GM21526 (cell line): ENCODE results near the gene P2RY8.
"Not testable (repeated sequence)": the region's sequence is repeated elsewhere in the genome, so short reads cannot be mapped to it uniquely, and the experiment has no call there.

Experiments
- ATAC-seq: cut with Tn5 transposase; IDR thresholded peaks from one replicate; pipeline ENCODE4 v1.9.1; 2021; ENCODE audit warnings: moderate library complexity; ENCODE audit not compliant: unreplicated experiment, low FRiP score

P2RY8 gene

DNA sequence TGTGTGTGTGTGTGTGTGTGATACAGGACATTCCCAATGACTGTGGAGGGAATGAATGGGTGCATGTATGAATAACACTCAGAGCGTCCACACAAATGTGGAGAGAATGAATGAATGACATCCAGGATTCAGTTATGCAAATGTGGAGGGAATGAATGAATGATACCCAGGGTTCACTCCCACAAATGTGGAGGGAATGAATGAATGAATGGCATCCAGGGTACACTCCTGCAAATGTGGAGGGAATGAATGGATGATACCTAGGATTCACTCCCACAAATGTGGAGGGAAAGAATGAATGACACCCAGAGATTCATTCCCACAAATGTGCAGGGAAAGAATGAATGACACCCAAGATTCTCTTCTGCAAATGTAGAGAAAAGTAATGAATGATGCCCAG is 48.2 kb downstream of the P2RY8 start:
- no peak for ATAC-seq

DNA sequence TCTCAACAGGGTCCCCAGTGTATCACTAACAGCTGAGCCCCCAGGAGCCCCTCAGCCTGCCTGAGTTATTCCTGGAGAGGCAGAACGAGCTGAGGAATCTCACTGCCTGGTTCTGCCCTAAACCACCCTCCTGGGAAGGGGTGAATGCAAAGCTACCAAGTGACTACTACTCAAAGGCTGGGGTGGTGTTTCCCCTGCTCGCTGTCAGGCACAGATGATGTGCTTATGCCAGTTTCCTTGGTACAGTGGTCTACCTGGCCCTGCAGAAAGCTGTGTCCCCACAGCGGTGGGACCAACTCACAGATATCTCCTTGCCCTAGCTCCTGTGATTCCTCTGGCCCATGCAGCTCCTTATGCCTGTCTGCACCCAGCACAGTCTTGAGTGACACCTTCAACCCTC is 48.8 kb downstream of the P2RY8 start:
- ATAC-seq, result no peak

DNA sequence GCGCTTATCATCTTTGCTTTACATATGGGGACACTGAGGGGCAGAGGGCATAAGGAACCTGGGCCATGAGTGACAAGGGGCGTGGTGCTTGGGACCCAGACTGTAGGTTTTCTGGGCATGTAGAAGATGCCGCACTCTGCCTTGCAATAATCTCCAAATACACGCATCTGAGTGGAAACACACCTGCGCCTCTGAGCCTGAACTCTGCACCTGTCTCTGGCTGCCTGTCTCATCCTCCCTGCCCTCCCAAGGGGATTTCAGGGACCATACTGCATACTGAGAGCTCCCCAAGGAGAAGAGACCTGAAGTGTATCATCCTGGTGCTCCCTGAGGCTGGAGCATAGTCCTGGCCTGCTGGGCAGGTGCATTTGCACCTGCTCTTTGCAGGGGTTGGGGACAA is 49.6 kb downstream of the P2RY8 start:
- no peak for ATAC-seq

DNA sequence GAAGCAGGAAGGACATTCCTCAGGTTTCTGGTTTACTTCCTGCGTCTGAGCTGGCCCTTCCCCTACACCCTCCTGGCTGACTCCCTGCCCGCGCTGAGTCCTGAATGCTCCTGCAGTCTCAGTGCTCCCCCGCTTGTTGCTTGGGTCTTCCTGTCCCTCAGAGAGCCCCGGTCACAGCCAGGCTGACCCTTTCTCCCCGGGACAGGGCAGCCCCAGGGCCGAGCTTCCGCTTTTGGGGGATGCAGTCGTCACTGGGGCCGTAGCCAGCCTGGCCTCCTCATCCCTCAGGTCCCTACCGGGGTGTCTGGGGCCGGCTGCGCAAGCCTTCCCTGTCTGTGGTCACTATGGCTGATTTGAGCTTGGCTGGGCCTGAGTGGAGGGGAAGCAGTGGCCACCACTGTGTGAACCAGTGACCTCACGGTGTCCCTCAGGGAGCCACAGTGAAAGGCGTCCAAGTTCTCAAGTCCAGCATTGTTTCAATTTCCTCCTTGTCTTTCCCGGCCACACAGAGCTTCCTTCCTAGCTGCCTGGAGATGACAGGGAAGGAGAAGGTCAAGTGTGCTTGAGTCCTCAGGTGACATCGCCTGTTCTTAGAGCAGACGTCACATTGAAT is 50.1 kb downstream of the P2RY8 start:
- ATAC-seq, result no peak

DNA sequence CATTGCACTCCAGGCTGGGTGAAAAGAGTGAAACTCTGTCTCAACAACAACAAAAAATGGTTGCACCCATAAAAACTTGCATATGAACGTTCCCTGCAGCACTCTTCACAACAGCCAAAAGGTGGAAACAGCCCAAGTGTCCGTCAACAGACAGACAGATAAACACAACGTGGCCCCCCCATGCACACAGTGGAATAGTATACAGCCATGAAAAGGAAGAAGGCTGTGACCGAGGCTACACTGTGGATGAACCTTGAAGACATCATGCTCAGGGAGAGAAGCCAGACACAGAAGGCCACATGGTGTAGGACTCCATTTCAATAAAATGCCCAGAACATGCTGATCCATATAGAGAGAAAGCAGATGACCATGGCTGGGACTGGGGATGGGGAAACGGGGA is 50.8 kb downstream of the P2RY8 start:
- ATAC-seq, result no peak

DNA sequence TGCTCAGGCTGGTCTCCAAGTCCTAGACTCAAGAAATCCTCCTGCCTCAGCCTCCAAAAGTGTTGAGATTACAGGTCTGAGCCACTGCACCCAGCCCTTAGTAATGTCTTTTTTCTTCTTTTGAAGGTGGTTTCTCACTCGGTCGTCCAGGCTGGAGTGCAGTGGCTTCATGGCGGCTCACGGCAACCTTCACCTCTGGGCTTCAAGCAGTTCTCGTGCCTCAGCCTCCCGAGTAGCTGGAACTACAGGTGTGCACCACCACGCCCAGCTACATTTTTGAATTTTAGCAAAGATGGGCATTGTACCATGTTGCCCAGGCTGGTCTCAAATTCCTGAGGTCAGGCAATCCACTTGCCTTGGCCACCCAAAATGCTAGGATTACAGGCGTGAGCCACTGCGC is 52.0 kb downstream of the P2RY8 start:
- ATAC-seq, result no peak

DNA sequence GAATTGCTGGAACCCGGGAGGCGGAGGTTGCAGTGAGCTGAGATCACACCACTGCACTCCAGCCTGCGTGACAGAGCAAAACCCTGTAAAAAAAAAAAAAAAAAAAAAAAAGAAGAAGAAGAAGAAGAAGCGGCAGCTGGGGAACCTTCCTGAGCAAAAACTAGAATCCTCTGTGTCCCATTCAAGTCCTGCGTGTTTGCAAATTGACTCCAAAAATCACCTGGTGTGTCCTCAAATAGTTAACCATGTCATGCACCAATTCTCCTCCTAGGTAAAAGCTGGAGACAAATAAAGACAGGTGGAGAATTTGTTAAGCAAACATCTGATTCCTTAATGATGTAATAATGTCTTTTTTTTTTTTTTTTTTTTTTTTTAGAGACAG is 52.4 kb downstream of the P2RY8 start:
- no peak for ATAC-seq

DNA sequence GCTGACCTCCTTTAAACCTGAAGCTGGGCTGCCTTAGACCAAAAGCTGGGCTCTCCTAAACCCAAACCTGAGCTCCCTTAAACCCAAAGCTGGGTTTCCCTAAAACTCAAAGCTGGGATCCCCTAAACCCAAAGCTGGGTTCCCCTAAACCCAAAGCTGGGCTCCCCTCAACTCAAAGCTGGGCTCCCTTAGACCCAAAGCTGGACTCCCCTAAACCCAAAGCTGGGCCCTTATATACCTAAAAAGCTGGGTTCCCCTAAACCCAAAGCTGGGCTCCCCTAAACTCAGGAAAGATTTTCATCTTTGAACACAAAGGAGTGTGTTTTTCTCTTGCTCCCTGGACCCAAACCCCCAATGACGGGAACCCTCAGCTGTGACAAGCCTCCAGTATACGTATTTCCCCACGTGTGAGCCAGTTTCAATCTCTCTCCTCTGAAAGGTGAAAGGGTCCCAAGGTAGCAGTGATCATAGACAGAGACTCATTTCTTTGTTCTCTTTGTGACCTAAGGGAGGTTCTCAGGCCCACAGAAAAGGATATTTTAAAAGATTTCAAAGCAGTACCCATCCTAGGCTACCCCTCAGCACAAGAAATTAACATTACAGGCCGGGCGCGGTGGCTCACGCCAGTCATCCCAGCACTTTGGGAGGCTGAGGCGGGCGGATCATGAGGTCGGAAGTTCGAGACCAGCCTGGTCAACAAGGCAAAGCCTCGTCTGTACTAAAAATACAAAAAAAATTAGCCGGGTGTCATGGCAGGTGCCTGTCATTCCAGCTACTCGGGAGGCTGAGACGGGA is 52.9 kb downstream of the P2RY8 start:
- ATAC-seq, result peak; percentile 53

DNA sequence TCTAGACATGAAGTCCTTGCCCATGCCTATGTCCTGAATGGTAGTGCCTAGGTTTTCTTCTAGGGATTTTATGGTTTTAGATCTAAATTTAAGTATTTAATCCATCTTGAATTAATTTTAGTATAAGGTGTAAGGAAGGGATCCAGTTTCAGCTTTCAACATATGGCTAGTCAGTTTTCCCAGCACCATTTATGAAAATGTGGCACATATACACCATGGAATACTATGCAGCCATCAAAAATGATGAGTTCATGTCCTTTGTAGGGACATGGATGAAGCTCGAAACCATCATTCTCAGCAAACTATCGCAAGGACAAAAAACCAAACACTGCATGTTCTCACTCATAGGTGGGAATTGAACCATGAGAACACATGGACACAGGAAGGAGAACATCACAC is 54.5 kb downstream of the P2RY8 start:
- ATAC-seq, result not testable (repeated sequence)

DNA sequence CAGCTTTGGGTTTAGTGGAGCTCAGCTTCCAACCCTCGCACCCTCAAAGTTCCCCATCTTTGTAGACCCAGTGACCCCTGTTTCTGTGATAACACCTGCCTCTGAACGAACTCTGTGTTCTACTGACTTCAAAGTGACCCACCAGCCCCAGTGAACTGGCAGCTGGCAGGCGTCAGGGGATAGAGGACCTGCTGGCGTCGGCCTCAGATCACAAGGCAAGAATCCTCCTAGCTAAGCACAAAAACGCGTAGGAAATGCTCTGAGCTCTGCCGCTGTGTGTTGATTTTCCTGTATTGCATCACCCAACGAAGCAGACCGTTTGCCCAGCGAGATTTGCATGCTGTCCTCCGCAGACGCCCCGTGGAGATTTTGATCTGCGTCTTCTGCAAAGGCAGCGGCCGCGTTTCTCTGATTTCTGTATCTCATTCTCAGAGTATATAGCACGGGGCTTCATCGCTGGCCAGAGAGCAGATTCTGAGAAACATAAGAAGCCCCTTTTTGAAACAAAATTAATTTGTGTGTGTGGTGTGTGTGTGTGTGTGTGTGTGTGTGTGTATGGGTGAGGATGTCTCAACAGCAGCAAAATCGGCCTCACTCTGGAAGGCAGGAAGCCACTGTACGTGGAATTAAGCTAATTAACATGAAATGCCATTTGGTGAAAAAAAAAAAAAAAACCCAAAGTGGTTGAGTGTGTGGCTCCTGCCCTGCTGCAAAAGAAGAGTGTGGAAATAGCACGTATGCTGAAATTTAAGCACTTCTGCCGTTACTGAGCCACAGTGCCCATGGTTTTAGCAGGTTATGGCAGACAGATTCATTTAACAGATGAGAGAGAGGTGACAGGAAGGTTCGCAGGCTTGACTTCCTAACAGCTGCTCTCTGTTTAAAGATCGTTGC is 55.1 kb downstream of the P2RY8 start:
- ATAC-seq, result peak; percentile 50

DNA sequence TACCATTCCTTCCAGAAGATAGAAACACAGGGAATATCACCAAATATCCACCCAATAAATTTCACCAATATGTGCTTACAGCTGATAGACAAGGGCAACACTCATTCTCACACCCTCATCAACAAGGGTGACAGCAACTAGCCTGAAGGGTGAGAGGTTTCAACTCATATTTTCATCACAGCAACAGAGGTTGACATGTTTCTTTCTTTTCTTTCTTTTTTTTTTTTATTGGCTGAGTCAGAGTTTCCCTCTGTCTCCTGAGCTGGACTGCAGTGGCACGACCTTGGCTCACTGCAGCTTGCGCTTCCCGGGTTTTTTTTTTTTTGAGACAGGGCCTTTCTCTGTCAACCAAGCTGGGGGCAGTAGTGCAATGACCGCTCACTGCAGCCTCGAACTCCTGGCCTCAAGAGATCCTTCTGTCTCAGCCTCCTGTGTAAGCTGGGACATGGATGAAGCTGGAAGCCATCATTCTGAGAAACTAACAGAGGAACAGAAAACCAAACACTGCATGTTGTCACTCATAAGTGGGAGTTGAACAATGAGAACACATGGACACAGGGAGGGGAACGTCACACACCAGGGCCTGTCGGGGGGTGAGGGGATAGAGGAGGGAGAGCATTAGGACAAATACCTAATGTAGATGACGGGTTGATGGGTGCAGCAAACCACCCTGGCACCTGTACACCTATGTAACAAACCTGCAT is 56.8 kb downstream of the P2RY8 start:
- no peak for ATAC-seq

DNA sequence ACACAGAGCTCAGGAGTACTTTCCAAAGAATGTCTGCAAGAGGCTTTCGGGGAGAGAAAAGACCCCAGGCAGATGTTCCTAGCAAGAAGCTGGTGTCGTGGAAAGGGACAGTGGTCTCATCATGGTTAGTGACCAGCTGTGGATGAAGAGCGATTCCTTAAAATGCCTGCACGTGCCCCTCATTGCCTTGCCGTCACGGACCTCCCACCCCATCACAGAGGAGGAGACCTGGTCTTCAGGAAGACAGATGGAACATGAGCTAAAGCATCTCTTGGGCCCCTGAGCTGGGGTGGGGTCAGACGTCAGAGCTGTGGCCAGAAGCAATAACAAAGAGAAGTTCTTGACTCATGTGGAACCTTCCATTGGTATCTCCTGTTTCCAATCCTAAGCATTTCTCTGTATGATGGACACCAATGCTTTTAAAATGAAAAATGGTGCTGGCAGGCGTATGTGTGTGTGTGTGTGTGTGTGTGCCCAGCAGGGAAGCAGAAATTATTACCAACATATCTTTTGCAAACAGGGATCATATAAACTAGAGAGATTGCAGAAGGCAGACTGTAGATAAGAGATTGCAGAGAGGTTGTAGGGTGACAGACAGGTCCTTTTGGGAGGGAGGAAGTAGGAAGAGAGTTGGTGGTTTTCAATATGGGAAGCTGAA is 59.1 kb downstream of the P2RY8 start:
- ATAC-seq, result no peak

DNA sequence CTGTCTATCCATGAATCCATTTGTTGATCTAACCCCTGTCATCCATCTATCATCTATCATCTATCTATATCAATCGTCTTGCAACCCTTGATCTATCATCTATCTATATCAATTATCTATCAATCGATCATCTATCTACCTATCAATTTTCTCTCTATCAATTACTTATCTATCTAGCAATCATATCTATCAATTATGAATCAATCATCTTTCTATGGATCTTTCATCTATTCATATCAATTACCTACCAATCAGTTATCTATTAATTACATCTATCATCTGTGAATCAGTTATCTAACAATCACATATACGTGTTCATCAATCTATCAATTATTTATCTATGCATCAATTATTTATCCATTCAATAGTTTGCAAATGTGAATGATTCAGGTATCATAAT is 59.8 kb downstream of the P2RY8 start:
- no peak for ATAC-seq

DNA sequence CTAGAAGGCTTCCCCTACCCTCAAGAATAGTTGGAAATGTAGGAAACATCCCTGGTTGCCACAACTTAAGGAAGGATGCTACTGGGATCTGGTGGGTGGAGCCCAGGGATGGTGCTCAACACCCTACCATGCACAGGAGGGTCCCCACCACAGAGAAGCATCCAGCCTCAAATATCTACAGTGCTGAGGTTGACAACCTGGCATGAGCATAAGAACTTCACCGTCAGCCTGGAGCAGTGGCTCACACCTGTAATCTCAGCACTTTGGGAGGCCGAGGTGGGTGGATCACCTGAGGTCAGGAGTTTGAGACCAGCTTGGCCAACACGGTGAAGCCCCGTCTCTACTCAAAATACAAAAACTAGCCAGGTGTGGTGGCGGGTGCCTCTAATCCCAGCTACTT is 60.3 kb downstream of the P2RY8 start:
- ATAC-seq, result no peak

DNA sequence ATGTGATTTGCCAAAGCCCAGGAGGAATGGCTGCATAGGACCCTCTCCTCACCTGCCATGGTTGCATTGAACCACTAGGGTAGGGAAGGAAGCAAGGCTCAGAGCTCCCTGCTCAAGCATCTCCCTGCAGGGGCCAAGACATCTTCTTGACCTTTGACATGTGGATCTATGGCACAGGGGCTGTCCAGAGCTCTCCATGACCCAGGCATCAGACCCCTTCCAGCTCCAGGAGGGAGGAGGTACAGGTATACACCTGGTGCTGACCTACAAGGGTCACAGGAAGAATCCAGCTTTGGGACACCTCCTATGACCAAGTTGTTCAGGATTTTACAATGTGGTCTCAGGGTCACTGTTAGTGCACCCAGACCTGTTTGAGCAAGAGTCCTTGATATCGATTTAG is 61.1 kb downstream of the P2RY8 start:
- no peak for ATAC-seq

DNA sequence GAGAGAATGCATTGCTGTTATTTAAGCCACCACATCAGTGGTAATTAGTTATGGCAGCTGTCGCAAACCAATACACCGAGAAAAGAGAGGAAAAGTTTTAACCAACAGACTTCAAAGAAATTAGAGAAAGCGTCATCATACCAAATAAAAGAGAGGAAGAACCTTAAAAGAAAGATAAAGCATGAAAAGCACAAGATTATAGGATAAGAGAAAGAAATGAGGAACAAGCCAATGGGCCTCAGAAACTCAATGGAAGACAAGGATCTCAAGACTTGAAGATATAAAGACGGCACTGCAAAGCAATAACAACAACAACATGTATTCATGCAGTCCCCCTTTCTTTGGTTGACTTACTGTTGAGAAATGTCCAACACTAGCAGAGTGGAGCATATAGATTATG is 61.5 kb downstream of the P2RY8 start:
- no peak for ATAC-seq

DNA sequence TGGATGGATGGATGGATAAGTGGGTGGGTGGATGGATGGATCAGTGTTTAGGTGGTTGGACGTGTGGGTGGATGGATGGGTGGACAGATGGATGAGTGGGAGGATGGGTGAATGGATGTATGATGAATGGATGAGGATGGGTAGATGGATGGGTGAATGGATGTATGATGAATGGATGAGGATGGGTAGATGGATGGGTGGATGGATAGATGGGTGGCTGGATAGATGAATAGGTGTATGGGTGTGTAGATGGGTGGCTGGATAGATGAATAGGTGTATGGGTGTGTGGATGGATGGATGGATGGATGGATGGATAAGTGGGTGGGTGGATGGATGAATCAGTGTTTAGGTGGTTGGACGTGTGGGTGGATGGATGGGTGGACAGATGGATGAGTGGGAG is 62.4 kb downstream of the P2RY8 start:
- ATAC-seq, result not testable (repeated sequence)

DNA sequence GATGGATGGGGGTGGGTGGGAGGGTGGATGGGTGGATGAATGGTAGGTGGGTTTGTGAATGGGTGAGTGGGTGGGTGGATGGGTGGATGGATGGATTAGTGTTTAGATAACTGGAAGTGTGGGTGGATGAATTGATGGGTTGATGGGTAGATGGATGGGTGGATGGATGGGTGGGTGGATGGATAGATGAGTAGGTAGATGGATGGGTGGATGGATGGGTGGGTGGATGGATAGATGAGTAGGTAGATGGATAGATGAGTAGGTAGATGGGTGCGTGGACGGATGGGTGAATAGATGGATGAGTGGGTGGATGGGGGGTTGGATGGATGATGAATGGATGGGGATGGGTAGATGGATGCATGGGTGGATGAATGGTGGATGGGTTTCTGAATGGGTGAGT is 64.0 kb downstream of the P2RY8 start:
- no peak for ATAC-seq

DNA sequence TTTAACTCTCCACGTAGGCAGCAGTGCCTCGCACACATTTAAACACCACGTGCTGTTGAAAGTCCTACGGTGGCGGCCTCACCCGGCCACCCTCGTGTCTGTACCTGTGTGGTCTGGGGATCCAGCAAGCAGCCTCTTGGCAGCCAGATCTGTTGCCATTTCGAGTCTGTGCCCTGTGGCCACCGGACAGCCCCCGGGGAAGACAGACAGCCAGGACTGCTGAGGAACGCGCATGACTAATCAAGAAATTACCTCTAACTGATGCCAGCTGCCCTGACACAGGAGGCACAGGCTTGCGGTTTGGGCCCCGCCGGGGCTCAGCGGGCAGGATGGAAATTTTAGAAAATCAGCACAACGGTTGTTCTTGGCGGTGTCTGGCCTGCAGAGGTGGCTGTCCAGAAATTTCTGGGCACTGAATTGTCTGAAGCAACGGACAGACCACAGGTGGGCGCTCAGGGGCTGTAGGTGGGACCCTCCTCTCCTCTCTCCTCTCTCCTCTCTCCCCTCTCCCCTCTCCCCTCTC is 68.7 kb downstream of the P2RY8 start:
- peak; percentile 39 for ATAC-seq

DNA sequence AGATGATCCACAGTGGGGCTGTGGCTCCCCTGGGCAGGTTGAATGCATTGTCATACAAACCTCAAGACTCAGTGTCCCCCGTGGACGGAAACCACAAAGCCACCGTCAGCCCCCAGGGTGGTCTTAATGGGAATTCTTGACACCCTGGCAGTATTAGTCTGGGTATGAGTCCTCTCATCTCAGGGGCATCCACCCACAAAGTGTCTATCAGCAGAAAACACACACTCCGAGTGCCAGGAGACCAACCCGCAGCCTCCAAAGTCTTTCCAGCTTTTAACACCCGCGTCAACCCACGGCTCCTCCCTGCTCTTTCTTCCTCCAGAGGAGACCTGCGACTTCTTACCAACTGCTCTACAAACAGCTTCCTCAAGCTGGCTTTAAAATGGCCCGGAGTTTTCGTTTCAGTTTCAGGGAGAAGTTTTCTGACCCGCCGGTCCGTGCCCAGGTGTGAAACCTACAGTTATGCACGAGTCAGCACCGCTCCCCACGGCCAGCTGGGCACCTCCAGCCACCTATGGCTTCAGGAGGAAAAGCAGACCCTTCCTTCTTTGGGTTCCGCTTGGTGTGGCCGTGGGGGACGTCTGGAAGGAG is 69.9 kb downstream of the P2RY8 start:
- ATAC-seq, result peak; percentile 37
